CD4-positive, alpha-beta T cell treated with Interleukin-15 for 1 hour (primary cell): ENCODE data around the gene NPW.
A peak's percentile ranks its signal among the peaks of the same experiment; 100 is the strongest.

ENCODE experiments used
- DNase-seq: peaks from one replicate; pipeline ENCODE4 v3.0.0-alpha.2; 2020

The NPW gene

DNA sequence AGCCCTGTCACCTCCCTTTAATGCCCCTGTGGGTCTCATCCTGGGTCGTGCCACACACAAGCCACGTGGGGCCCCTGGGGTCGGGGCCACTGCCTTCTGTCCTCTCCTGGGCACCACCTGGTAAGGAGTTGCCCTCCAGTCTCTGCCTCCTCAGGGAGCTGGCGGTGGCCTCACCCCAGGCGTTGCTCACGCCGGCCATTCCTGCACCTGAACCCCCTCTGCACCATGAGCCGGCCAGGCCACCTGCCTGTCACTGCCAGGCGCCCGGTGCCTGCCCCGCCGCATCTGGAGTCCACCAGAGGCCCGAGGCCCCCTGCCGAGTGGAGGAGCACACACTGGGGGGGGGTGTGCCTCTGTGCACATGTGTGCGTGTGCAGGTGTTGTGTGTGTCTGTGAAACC, 17.5 kb downstream of the NPW start:
- DNase-seq: no peak

DNA sequence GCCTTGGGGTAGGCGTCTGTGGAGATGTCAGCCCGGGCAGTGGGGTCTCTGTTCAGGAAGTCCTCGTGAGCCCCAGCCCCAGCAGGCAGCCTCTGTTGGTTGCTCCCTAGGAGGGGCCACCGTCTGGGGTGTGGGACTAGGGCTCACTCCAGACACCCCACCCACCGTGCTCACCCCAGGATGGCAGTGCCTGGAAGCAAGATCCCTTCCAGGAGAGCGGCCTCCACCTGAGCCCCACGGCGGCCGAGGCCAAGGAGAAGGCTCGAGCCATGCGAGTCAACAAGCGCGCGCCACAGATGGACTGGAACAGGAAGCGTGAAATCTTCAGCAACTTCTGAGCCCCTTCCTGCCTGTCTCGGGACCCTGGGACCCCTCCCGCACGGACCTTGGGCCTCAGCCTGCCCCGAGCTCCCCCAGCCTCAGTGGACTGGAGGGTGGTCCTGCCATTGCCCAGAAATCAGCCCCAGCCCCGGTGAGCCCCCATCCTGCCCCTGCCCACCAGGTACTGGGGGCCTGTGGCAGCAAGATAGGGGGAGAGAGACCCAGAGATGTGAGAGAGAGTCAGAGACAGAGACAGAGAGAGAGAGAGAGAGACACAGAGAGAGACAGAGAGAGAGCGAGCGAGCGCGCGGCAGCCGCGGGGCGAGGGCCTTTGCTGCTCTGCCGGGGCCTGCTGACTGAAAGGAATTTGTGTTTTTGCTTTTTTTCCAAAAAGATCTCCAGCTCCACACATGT, 18.2 kb downstream of the NPW start:
- DNase-seq: no peak

DNA sequence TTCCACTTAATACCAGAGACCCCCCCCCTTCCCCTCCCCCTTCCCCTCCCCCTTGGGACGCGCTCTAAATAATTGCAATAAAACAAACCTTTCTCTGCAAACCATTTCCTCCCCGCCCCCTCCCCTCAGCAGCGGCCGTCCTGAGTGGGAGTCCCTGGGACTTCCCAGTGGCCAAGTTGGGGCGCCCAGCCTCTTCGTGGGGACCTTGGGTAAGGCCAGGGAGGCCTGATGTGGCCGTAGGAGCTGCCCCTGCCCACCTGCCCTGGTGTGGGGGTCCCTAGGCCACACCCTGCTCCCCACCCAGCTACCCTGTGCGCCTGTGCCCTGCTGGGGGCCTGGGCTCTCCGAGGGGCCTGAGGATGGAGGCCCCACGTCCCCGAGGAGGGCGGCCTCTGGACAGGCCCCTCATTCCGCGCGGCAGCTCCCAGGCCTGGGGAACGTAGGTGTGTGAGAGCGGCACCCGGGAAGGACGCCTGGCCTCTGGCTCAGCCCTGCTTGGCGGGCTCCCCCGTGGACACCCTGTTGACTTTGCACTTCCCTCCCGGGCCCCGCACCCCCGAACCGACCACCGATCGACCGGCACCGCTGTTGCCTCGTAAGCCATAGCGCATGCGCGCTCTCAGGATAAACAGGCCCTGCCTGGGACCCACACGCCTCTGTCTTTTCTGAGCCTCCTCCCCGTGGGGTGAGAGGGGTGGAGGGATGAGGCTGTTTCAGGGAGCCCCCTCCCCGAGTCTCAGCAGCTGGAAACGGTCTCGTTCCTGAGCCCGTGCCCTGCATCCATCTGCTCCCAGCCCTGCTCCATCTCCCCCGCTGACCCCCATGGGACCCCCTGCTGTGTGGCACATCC, 19.0 kb downstream of the NPW start:
- no peak for DNase-seq

DNA sequence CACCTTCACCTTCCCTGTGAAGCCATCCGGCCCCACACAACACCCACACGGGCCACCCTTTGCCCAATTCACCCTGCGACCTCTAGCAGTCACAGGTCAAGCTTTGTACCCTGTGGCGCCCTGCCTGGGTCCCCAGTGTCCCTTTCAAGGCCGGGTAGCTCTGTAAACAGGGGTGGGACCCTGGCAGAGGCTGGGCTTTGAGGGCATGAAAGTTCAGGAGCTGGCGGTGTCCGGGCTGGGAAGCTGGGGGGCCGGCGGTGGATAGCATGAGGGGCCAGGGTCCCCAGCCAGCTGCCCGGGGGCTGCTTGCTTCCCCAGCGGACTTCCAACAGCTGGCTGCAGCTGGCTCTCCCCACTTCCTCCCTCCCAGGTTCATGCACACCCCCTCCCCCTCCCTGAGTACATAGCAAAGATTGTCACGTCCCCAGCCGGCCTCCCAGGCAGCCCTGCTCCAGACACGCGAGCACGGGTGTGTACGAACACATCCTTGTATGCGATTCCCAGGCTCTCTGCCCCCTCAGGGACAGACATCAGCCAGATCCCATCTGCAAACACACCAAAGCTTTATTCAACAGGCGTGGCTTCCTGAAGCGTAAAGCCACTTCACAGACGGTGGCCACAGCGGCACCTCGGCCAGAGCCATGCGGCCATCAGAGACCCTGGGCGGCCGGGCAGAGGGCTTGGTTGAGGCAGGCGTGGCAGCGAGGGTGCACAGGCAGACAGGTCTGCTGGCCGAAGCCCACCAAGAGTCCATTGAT, 19.9 kb downstream of the NPW start:
- DNase-seq: no peak

DNA sequence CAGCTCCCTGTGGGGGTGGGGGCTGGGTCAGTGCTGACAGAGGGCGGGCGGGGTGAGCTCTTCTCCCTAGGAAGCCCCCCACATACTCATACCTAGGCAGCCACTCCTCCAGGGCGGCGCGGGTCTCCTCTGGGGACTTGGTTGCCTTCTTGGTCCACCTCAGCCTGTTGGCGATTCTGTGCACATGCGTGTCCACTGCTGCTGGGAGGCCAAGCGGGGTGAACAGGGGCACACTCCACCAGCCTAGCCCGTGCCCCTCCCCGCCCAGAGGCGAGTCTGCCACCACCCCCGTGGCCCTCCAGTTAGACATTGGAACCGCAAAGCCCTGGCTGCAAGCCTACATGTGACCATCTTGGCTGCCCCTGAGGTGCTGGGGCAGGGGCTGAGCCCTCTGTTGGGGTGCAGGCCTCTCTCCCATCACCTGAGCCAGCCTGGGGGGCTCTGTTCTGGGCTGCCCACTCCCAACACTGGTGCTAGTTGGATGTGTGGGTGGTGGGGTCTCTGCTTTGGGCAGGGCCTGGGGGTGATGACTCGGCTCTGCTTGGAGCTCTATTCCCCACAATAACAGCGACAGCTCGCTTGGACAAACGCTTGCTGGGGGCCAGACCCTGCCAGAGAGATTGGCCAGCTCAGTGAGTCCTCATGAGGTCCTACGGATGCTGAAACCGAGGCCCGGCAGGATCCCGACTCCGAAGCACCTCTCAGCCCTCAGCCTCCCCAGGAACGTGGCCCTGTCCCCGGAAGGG, 20.6 kb downstream of the NPW start:
- no peak for DNase-seq

DNA sequence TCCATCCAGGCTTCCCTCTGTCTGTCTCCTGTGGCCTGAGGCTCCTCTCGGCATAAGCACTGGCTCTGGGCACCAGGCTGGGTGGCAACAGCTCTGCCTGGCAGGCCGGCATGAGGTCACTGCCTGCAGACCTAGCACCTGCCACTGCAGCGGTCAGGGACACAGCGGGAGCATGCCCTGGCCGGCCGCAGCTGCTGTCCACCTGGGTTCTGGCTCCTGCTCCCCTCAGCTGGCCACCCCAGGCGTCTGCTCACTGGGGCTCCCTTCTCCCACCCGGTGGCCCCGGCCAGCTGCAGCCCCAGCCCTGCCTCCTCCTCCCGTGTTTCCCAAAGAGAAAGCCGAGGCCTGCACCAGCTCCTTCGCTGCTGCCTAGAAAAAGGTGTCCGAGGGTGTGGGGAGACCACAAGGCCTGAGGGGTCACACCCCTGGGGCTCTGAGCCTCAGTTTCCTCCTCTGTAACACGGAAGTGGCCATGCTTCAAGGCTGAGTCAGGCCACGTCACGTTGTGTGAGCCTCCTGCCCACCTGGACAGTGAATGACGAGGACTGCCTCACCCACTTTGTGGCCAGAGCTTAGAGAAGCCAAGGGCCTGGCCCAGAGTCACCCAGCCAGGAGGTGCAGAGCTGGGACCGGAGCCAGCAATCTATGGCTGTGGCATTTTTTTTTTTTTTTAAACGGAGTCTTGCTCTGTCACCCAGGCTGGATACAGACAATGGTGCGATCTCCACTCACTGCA, 21.4 kb downstream of the NPW start:
- no peak for DNase-seq

DNA sequence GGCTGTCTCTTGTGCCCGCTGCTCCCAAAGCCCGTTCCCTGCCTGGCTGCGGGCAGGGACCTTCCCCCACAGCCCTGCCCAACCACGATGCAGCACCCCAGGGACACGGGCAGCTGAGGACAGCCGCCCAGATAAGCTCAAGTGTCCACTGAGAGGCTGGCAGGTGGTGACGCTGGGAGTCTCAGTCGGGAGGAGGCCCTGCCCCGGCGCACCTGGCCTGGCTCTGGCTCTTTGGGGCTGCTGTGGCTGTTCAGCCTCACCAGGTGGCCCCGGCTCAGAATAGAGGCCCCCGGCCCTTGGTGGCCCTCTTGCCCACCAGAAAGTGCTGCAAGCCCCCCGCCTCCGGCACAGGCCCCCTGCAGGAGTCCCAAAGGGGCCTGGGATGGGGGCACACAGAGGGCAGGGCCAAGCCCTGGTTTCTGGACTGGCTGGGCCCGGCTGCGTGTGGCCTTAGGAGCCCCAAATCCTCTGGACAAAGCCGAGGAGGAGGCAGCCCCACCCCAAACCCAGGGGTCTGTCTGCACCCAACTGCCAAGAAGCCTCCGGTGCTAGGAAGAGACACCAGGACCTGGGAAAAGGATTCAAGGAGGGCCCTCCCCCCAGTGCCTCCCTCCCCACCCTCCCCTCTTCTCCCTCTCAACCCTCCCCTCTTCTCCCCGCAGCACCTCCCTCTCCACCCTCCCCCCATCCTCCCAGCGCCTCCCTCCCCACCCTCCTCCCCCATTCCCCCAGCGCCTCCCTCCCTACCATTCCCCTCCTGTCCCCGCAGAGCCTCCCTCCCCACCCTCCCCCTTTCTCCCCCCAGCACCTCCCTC, 22.8 kb downstream of the NPW start:
- DNase-seq: no peak

DNA sequence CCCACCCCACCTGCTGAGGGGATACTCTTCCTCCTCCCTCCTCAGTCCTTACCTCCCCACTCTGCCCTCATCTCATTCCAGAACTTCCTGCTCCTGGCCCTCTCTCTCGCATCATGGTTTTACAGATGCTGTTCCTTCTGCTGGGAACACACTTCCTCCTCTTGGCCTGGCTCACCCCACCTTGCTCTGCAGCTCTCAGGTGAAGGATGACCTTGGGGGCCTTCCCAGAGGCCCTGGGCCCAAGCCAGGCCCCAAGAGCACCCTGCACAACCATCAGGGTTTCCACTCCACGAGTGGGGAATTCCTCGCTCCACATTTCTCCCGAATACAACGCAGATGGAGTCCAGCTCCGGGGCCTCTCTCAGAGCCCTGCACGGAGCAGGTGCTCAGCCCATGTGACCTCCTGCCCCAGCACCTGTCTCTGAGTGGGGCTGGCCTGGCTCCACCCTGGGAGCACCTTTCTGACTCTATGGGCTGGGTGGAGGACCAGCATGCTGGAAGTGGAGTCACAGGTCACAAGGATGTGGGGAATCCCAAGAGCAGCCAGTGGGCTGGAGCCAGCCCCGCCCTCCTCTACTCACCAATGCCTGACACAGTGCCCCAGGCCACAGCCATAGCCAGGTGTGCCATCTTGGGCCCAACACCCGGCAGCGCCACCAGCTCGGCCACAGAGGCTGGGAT, 23.5 kb downstream of the NPW start:
- no peak for DNase-seq

DNA sequence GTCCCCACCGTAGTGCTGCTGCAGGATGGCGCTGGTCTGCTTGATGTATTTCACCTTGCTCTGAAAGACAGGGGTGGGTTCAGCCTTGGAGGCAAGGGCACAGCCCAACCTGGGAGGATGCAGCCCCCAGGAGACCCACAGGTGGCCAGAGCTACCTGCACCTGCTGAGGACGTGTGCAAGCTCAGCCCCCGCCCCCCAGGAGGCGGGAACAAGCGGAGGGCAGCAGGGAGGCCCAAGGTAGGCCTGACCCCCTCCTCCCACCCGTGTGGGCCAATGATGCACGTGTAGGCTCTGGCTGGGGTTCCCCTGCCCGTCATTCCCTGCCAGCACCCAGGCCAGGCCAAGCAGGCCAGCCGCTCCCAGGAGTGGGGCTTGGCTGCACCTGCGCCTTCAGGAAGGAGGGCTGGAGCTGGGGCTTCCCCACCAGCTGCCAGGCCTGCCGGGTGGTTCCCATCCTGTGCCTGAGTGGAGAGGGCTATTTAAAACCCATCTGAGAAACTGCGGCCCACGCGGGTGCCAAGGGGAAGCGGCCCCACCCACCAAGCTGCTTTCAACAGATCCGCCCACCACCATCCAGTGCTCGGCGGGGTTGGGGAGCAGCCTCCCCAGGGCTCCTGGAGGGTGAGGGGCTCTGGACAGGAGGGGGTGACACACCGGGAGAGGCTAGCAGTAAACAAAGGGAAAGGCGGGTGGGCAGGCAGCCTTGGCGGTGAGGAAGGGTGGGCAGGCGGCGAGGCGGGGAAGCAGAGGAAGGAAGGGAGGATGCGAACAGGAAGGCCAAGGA, 24.3 kb downstream of the NPW start:
- DNase-seq: no peak

DNA sequence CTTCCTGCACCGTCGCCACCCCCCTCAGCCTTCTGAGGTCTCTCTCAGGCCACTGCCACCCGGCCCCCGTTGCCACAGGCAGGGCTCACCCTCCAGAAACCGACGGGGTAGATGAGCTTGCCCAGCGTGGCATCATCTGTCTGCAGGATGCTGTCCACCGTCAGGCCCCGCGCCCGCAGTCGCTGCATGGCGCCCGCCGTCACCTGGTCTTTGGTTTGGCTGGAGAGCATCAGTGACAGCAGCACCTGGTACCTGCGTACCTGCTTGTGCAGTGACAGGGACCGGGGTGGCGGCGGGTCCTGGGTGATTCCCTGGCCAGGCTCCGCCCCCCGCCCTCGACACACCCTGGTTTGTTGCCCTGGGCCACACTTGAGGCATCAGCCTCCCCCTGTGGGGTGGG, 25.0 kb downstream of the NPW start:
- DNase-seq: no peak

DNA sequence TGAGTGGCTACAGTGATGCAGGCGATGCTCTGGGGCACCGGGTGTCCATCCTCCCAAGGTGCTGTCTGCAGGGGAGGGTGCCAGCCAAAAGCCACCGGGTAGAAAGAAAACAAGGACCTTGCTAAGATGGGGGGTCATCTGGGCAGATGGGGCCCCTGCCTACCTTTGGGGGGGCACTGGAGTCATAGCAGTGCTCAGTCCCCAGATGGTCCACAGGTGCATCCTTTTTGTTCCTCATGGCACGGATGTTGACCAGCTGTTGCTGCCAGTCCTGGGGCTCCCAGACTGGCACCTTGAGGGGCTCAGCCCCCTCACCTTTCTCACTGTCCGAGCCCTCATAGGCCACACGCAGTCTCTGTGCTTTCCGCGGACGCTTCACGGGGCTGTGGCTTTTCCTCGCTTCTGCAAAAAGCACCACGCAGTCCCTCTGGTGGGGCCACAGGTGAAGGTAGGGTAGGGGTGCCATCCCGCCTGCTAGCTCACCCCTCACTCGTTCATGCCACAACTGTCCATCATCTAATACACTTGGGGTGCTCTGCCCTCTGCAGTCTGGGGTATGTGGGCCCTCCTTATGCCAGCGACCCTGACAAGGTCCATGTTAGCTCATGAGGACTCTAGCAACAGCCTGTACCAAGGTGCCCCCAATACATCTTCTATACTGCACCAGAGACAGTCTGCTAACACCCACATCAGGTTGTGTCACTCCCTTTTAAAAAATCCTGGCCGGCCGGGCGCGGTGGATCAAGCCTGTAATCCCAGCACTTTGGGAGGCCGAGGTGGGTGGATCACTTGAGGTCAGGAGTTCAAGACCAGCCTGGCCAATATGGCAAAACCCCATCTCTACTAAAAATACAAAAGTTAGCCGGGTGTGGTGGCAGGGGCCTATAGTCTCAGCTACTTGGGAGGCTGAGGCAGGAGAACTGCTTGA, 26.6 kb downstream of the NPW start:
- DNase-seq: no peak

DNA sequence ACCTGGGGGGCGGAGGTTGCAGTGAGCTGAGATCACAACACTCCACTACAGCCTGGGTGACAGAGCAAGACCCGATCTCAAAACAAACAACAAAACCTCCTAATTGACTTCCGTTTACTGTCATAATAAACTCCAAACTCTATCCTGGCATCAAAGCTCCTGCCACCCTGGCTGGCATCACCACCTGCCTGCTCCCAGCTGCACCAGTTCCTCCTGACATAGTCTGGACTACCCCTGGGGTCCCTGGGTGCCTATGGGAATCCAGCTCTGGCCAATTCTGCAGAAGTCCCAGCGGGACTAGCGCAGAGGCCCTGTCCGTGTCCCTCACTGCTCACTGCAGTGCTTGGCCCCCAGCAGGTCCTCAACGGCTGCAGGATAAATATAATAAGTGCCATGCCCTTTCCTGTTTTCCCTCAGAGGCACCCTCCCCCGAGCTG, 27.3 kb downstream of the NPW start:
- DNase-seq: no peak

DNA sequence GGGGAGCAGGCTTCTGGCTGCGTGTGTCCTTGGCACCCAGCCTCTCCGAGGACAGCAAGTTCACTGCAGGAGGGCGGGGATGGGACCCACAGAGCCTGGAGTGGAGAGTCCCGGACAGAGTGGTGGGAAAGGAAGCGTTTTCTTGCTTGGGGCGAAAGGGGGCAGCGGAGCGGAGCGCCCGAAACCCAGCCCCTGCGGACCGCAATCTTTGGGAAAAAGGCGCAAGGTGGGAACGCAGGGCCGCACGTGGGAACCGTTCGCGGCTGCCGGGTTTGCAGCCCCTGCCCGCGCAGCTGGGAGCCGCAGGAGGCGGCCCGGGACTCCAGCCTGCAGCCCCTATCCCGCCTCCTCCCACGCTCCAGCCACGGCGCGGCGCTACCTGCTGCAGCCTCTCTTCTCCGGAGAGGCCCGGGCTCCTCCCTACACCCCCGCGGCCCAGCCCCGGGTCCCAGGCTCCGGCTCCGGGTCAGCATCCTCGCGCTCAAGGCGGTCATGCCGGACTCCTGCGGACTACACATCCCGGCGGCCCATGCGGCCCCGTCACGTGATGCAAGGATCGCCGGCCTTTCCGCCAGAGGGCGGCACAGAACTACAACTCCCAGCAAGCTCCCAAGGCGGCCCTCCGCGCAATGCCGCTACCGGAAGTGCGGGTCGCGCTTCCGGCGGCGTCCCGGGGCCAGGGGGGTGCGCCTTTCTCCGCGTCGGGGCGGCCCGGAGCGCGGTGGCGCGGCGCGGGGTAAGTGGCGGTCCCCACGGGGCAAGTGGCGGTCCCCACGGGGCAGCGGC, 27.9 kb downstream of the NPW start, which contains the start of the genes NTHL1 and TSC2:
TSS of gene NTHL1 (minus strand) at position 505 of the 786 bp plus-strand sequence. CDS start at position 494, 11 bp downstream.
TSS of gene TSC2 (plus strand) at position 656 of the 786 bp plus-strand sequence. CDS start 631 bp downstream, outside the sequence.
- DNase-seq: peak; percentile 93

DNA sequence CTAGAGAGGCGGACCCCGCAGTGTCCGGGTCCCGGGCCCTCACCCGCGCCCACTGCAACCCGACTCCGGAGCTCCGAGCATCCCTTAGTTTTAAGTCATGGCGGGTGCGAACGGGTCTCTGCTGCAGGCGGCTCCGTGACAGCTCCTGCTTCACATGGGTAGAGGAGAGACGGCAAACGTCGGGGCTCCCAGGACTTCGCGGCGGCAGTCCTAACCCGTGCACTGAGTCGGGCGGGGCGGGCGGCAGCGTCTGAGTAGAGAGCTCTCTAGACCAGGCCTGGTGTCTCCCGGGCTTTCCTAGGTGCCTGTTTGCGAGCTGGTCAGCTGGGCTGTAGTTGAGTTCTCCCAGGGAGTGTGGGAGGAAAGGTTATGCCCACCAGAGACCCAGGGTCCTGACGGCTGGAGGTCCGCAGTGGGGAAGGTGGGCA, 28.5 kb downstream of the NPW start:
- no peak for DNase-seq

DNA sequence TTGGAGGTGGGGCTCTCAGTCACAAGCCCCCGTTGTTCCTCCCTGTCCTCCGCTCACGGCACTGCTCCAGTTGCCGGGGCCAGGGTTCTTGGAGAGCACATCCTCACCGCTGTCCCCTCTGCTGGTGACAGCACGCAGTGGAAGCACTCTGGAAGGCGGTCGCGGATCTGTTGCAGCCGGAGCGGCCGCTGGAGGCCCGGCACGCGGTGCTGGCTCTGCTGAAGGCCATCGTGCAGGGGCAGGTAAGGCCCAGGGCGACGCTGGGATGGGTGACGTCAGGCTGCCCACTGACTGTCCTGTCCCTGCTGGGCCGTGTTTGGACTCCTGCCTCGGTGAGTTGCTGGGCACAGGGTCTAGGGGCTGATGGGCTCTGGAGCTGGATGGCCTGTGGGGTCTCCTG, 33.6 kb downstream of the NPW start:
- DNase-seq: no peak

DNA sequence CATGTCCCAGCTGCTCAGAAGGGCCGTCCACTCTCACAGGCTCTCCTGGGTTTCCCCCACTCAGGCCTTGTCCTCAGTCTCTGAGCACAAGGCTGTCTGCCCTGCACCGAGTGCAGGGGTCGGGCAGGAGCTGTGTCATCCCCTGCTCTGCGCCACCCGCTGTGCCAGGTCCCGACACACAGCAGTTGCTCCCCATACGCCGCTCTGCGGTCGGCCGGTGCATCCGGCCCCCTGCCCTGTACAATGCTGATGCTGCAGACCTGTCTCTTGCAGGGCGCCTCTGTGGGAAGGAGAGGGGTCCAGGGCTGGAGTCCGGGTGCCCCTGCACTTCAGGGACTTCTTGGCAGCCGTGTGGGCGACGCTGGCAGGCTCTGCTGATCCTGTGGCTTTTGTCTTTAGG, 34.3 kb downstream of the NPW start:
- no peak for DNase-seq

DNA sequence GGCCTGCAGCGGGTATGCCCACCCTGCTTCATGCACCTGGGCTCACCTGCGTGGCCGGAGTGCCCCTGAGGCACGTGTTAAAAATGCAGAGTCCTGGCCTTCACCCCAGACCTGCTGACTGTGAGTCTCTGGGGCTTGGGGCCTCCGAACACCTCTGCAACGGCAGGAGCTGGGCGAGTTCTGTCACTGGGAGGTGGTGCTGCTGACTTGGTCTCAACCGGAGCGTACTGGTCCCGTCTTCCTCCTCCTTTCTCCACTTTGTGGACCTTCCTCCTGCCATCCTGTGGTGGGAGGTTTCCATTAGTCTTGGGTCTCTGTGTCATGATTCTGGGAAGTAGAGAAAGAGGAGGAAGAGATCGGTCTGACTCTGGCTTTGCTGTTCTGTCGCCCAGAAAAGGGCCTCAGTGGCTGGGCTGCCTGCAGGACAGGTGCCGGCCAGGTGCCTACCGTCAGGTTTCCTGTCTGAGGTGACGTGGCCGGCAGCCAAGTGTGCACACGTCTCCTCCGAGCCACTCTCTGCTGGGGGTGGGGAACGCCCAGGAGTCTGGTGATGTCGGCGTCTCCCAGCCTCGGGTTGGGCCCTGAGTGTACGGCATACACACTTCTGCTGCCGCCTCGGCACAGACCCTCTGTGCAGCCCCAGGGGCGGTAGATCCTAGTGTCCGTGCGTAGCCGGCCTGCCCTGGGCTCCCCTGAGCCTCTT, 35.1 kb downstream of the NPW start:
- no peak for DNase-seq
